C4-2B (cell line): ENCODE data around the gene HPS5.

Experiments
- H3K27ac ChIP-seq: fragments of 450-650 bp; 2 replicates; pipeline ENCODE4 v1.5.1; 2017
- CTCF ChIP-seq: fragments of 450-650 bp; conservative IDR thresholded peaks from 2 replicates; pipeline ENCODE4 v1.5.1; 2017; ENCODE audit warnings: mild to moderate bottlenecking
- ZFX ChIP-seq: fragments of 450-650 bp; IDR thresholded peaks from 2 replicates; pipeline ENCODE4 v1.6.1; 2017

Gene HPS5

GRCh38 chr11:18236664-18237356 lies 85.1 kb downstream of the HPS5 start, which contains the start of gene SAA4:
Gene SAA4, minus strand, starts transcription at chr11:18236802. Its CDS starts 876 bp downstream, at chr11:18235926.
- H3K27ac ChIP-seq: no peak within 1 kb of the TSS
- TF ChIP-seq CTCF: no peak
- TF ChIP-seq ZFX: no peak

- H3K27ac ChIP-seq: no peak overlapping the region
- TF ChIP-seq ZFX: no peak
- no peak for TF ChIP-seq CTCF
These were observed 86.3 kb downstream of the HPS5 start for GRCh38 chr11:18235394-18236334.

- TF ChIP-seq ZFX: no peak
These were observed 88.0 kb downstream of the HPS5 start for GRCh38 chr11:18233912-18234311.

GRCh38 chr11:18230859-18231258 lies 91.1 kb downstream of the HPS5 start:
- no peak overlapping the region for H3K27ac ChIP-seq
- TF ChIP-seq CTCF: no peak
- no peak for TF ChIP-seq ZFX

More at GRCh38 chr11:18233912-18234311, 88.0 kb downstream of the HPS5 start:
- H3K27ac ChIP-seq: no peak overlapping the region

- no peak for TF ChIP-seq ZFX
- TF ChIP-seq CTCF: no peak
- no peak overlapping the region for H3K27ac ChIP-seq
These were observed 92.4 kb downstream of the HPS5 start for GRCh38 chr11:18229501-18229900.
